ENCODE results near the gene DHX36. TPM values are rescaled to one million over a fixed set of nuclear protein-coding genes. Genes with fewer than 3 reads are reported as not detected.

Gene DHX36
- total RNA-seq, 1 donor from 2014 or later: 16.8 TPM

DNA sequence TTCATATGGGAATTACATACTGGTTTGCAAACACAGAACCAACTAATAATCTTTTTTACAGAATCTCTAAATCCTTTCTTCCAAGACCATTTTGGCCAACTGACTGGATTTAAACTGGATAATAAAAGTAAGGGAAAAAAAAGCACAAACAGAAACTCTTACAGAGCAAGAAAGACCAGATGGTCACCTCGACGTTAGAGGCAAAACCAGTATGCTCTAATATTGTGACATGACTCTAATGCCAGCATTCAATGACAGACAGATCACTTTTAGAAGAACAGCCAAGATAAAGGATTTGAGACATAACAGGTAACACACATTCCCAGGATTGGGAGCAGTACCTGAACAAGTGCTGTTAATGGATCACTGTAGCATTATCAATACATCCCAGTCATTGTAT lies 50.9 kb downstream of the DHX36 start:
- intact Hi-C loops (cut with DNase I): no loop called here
- TF ChIP-seq, protein P1, sequence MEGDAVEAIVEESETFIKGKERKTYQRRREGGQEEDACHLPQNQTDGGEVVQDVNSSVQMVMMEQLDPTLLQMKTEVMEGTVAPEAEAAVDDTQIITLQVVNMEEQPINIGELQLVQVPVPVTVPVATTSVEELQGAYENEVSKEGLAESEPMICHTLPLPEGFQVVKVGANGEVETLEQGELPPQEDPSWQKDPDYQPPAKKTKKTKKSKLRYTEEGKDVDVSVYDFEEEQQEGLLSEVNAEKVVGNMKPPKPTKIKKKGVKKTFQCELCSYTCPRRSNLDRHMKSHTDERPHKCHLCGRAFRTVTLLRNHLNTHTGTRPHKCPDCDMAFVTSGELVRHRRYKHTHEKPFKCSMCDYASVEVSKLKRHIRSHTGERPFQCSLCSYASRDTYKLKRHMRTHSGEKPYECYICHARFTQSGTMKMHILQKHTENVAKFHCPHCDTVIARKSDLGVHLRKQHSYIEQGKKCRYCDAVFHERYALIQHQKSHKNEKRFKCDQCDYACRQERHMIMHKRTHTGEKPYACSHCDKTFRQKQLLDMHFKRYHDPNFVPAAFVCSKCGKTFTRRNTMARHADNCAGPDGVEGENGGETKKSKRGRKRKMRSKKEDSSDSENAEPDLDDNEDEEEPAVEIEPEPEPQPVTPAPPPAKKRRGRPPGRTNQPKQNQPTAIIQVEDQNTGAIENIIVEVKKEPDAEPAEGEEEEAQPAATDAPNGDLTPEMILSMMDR (IDR thresholded peaks at IDR 0.05): no peak
- no peak for DNase-seq (ENCODE audit: low spot score in 2 of 2)
- no peak overlapping the region for H3K4me3 ChIP-seq
- H3K36me3 ChIP-seq: peaks cover 20 to 49% of the 10 kb centered on the region in 2 donors
- peaks cover 0 to 4% of the 10 kb centered on the region in 2 donors for H3K4me1 ChIP-seq
- H3K27me3 ChIP-seq: no peaks in the 10 kb centered on the region
- no peaks in the 10 kb centered on the region for H3K9me3 ChIP-seq
- no peak overlapping the region for H3K27ac ChIP-seq

DNA sequence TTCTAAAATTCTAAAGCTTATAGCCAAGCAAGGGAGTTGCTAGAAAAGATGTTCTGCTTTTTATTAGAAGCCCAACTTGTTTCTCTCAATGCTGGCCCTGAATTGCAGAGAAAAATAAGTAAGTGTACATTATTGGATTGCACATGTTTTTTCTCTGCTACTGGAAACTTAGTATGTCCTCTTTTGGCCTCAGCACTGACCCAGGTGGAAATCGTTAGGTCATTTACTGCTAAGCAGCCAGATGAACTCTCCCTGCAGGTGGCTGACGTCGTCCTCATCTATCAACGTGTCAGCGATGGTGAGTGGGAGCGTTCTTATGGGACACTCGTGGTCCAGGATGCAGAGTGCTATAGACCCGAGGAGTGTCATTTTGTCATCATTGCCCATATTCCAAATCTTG lies 69.8 kb downstream of the DHX36 start:
- no peak overlapping the region for H3K27ac ChIP-seq
- TF ChIP-seq, protein P1 (IDR thresholded peaks at IDR 0.05): no peak
- H3K4me1 ChIP-seq: peaks cover 0 to 2% of the 10 kb centered on the region in 2 donors
- no peaks in the 10 kb centered on the region for H3K27me3 ChIP-seq
- peaks cover 19 to 55% of the 10 kb centered on the region in 2 donors for H3K36me3 ChIP-seq
- no peak for DNase-seq (ENCODE audit: low spot score in 2 of 2)
- no peak overlapping the region for H3K4me3 ChIP-seq
- intact Hi-C loops (cut with DNase I): no loop called here
- H3K9me3 ChIP-seq: no peaks in the 10 kb centered on the region

DNA sequence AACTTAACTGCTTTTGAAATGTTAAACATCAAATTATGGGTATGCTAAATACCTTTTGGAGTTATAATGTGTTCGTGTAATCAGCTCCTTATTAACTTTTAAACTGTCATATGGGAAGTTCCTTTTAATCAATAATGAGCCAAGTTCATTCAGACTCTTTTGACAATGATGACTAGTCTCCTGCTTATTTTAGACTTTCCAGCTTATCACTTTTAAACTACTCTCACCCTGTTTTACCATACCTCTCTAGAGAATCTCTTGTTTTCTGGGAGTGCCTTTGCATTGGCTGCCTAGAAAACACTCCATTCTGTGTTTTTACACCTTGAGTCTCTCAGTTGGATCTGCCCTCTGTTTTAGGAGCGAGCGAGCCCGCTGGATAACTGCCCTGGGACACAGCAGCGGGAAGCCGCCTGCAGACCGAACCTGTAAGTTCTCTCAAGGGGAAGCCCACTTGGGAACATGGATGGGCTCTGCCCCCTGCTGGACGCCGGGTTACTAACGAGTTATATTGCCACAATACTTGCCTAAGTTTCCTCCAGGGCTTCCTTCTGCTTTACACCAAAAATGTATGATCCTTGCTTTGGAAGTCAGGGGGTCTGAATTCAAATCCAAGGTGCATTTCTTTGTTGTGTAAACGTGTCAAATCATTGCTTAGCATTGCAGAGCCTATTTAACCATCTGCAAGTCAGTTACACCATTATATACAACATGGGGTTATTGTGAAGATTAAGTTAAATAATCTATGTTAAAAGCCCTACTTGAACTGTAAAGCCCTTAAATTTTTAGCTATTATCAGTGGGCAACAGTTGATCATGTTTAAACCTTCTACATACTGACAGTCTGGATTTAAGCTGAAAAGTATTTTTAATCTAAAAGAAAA lies 71.3 kb downstream of the DHX36 start:
- intact Hi-C loops (cut with DNase I): loop anchor here (1.0 to 2.0 kb wide), 3 partner anchors 132 to 256 kb away; partner anchors contain the start of gene ARHGEF26
- Histone ChIP-seq H3K4me1 (peaks cover 0 to 2% of the 10 kb centered on the region in 2 donors), H3K27ac (no peak overlapping the region), H3K36me3 (peaks cover 9 to 39% of the 10 kb centered on the region in 2 donors), H3K4me3 (peak overlapping the region in 1 of 2 donors; percentile 21), H3K9me3 (no peaks in the 10 kb centered on the region), H3K27me3 (no peaks in the 10 kb centered on the region)
- peak; percentile 48 to 95 for DNase-seq (ENCODE audit: low spot score in 2 of 2)
- TF ChIP-seq, protein P1 (IDR thresholded peaks at IDR 0.05): peak; percentile 84 to 91 (median 89)

DNA sequence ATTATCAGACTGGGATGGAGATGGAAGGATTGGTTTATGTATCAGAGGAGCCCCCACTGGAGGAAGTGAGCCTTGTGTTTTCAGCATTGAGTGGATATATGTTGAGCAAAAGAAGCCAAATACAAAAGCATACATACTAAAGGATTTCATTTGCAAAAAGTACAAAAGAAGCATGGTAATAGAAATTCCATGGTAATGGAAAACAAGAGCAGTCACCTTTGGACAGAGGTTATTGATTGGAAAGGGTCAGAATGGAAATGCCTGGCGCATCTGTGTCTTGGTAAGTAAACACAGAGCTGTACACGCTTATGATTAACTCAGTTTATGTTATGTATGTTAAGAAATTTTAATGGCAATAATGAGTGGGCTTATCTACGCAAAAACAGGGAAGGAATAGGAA lies 72.7 kb downstream of the DHX36 start:
- H3K9me3 ChIP-seq: no peaks in the 10 kb centered on the region
- DNase-seq (ENCODE audit: low spot score in 2 of 2): no peak
- H3K4me1 ChIP-seq: peaks cover 0 to 2% of the 10 kb centered on the region in 2 donors

DNA sequence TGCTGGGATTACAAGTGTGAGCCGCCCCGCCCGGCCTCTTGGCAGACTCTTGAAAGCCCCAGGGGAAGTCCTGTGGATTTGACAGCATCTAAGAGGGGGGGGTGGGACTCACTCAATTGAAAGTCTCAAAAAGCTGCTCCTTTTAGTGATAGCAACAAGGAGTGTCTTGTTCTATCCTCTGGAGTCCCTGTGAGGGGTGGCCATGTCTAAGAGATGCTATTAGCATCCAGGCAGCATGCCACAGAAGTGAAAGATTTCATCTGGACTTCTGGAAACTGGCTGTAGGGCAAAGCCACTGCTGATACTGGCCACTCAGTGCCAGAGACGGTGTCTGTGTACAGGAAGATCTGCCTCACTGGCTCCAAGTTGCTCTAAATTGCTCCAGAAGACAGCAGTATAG lies 74.0 kb downstream of the DHX36 start:
- intact Hi-C loops (cut with DNase I): no loop called here
- H3K4me1 ChIP-seq: peaks cover 0 to 5% of the 10 kb centered on the region in 2 donors
- H3K27me3 ChIP-seq: no peaks in the 10 kb centered on the region
- TF ChIP-seq, protein P1 (IDR thresholded peaks at IDR 0.05): no peak
- DNase-seq (ENCODE audit: low spot score in 2 of 2): no peak
- H3K9me3 ChIP-seq: no peaks in the 10 kb centered on the region
- H3K36me3 ChIP-seq: peaks cover 6 to 16% of the 10 kb centered on the region in 2 donors
- H3K27ac ChIP-seq: no peak overlapping the region
- H3K4me3 ChIP-seq: no peak overlapping the region

More for the DNA sequence above, 72.7 kb downstream of the DHX36 start:
- TF ChIP-seq, protein P1 (IDR thresholded peaks at IDR 0.05): no peak
- Histone ChIP-seq H3K27me3 (no peaks in the 10 kb centered on the region), H3K4me3 (no peak overlapping the region), H3K36me3 (peaks cover 6 to 27% of the 10 kb centered on the region in 2 donors), H3K27ac (no peak overlapping the region)
- intact Hi-C loops (cut with DNase I): loop anchor here (1.0 to 2.0 kb wide), 2 partner anchors 130 to 255 kb away; partner anchors contain the start of gene ARHGEF26
